Heart left ventricle (tissue), 16 donors: ENCODE results near the gene ELFN1. TPM values are rescaled to one million over a fixed set of nuclear protein-coding genes. Genes with fewer than 3 reads are reported as not detected.

Experiments
- ATAC-seq, 4 donors: fragments of 200-7000 bp; cut with Tn5 transposase; one replicate each; pipeline ENCODE4 v1.9.1; 2020 to 2022; ENCODE audit warnings: moderate library complexity in 4 of 4, mild to moderate bottlenecking in 3 of 4, moderate number of reproducible peaks in 1 of 4
- DNase-seq, 5 donors: peaks; one replicate each; pipeline ENCODE4 v3.0.0-alpha.2; 2020
- H3K27ac ChIP-seq, 12 donors: fragments of 200-600 bp; sonication (generic) in 4 of 12; one replicate each; pipeline versions ENCODE4 v1.5.0 to v1.8.0; 2016 to 2022; ENCODE audit warnings: mild to moderate bottlenecking in 2 of 12
- H3K27me3 ChIP-seq, 9 donors: fragments of 200-600 bp; sonication (generic) in 2 of 9; one replicate each; pipeline versions ENCODE4 v1.5.1 to v1.8.0; 2016 to 2022; ENCODE audit warnings: mild to moderate bottlenecking in 3 of 9
- H3K36me3 ChIP-seq, 9 donors: fragments of 200-600 bp; sonication (generic) in 2 of 9; one replicate each; pipeline versions ENCODE4 v1.5.0 to v1.8.0; 2018 to 2022; ENCODE audit warnings: mild to moderate bottlenecking in 2 of 9
- H3K4me1 ChIP-seq, 12 donors: fragments of 200-600 bp; sonication (generic) in 4 of 12; one replicate each; pipeline versions ENCODE4 v1.5.0 to v1.8.0; 2016 to 2022; ENCODE audit warnings: mild to moderate bottlenecking in 3 of 12
- H3K4me3 ChIP-seq, 12 donors: fragments of 200-600 bp; sonication (generic) in 4 of 12; one replicate each; pipeline versions ENCODE4 v1.5.0 to v1.8.0; 2017 to 2022; ENCODE audit warnings: mild to moderate bottlenecking in 9 of 12, moderate library complexity in 4 of 12
- H3K9me3 ChIP-seq, 12 donors: fragments of 200-600 bp; sonication (generic) in 4 of 12; one replicate each; pipeline versions ENCODE4 v1.5.0 to v1.8.0; 2016 to 2022; ENCODE audit warnings: mild to moderate bottlenecking in 1 of 12
- CTCF ChIP-seq, 12 donors: fragments of 200-600 bp; sonication (generic) in 4 of 12; IDR thresholded peaks; one replicate each; pipeline versions ENCODE4 v1.5.0 to v1.8.0; 2018 to 2022; ENCODE audit warnings: antibody characterized with exemption in 12 of 12, mild to moderate bottlenecking in 5 of 12
- POLR2A ChIP-seq, 2 donors: fragments of 450-650 bp; IDR thresholded peaks; one replicate each; pipeline ENCODE4 v1.6.1; 2017; ENCODE audit warnings: antibody characterized with exemption in 2 of 2, mild to moderate bottlenecking in 2 of 2, moderate library complexity in 2 of 2
- WGBS, 4 donors: extraction: QIAGEN DNeasy Blood & Tissue Kit in 2 of 4; methylation state at CpG; one replicate each; pipeline versions ENCODE4 v1.1.5 to v1.1.7; 2013 to 2018; 5-methylcytosine and 5-hydroxymethylcytosine counted together
- intact Hi-C, 10 donors: fragments of 100-400 bp; cut with DNase I; formaldehyde crosslinking; loops; one replicate each; pipeline versions ENCODE4 v1.11.1 to v1.14.2; 2022
- polyA plus RNA-seq, 2 donors: library from polyadenylated mRNA; stranded (reverse); fragments of 200-250 nt; gene quantifications; one replicate each; pipeline ENCODE4 v1.2.3, GENCODE V29; 2013
- total RNA-seq, 9 donors: library from RNA; depleted of rRNA in 2 of 9; stranded (reverse); fragments of >200 nt in 2 of 9; fragmentation: NEBNext Ultra II Directional in 3 of 9; extraction: Animal tissue kit (Norgen Biotek cat#: 25700) in 3 of 9; gene quantifications; one replicate each; pipeline versions ENCODE4 v1.1.0 to v1.2.4, GENCODE V29; 2016 to 2023
- donor health status: ischemic (EF 13 %, LVEDD 7.1; RV severe dilation, severe dysfunction).
- donor health status: healthy with polysubstance abuse.
- donor health status: DM: no; HTN: yes; CAD: no.
- donor health status: DM: no; HTN: no; CAD: no.
- donor health status: ischemic (EF 25% LVEDD 6.9; RV normal size, moderate dysfunction).
- donor health status: ischemic (EF 25% LVEDD 5.7; RV mildly dilated, moderate dysfunction).
- donor health status: healthy.
- donor health status: DM: yes; HTN: yes; CAD: no.
- donor health status: ischemic (EF 35%, LVEDD 5.7; RV mildly dilated, moderate dysfunction).
- donor health status: nonischemic (EF 11% LVEDD 7.7; RV severe dilation, severe dysfunction).
- donor health status: DM: yes; HTN: yes; CAD: no.
- donor health status: PGD.
- donor health status: ischemic (EF 29% LVEDD 5.4; RV normal size, mild dysfunction).
- donor health status: nonischemic (EF 23%, LVEDD 6.1; RV moderate dilation, normal function).

ELFN1 gene
- total and polyA plus RNA-seq, 11 donors, result 2.6 to 18.6 (median 6.6) TPM

- Histone ChIP-seq H3K4me3 (no peak overlapping the region), H3K36me3 (no peaks in the 10 kb centered on the region), H3K9me3 (no peaks in the 10 kb centered on the region), H3K27ac (no peak overlapping the region), H3K27me3 (peaks cover 0 to 12% (median 0%) of the 10 kb centered on the region in 9 donors), H3K4me1 (peaks cover 0 to 24% (median 12%) of the 10 kb centered on the region in 12 donors)
- TF ChIP-seq POLR2A (IDR thresholded peaks at IDR 0.05) (no peak), CTCF (IDR thresholded peaks at IDR 0.05) (no peak)
- intact Hi-C loops, result loop anchor here in 3 of 10 donors (10.0 kb wide), 2 partner anchors 167 to 177 kb away; partner anchors contain the start of gene PSMG3 (in 1 of the 3)
- DNase-seq (no peak), ATAC-seq (no peak)
- WGBS, 4 donors, result 78 to 94% (median 89%) methylated on average over 9 of the region's 9 CpGs
Observed at GRCh38 chr7:1752111-1752510, 82.0 kb downstream of the ELFN1 start.

DNA sequence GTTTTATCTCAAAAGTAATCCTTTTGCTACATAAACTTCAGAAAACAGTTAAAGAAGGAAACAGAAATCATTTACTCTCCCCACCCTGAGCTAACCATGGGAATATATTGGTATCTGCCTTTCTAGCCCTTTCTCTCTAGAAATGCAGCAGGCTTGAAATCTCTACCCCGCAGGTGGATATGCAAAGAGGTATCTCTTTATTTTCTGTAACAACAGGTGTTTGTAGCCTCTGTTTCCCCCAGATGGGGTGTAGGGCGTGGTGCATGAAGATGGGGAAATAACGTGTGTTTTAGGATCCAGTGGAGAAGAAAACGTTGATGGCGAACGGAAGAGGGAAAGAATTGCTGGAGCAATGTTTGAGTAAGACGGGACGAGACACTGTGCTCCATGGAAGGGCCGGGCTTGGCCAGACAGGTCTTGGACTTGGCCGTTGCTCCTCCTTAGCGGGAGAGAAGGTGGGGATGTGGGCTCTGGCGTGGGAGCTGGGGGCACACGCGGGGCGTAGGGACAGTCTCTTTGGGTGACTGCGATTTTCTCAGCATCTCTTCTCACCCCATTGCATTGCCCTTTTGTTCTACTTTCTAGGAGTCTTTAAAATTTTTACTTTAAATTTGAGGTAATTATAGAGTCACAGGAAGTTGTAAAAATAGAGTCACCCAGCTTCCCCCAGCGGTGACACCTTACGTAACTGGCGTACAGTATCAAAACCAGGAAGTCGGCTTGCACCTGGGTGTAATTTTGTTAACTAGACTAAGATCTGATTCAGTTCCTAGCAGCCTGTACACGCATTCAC is 82.9 kb downstream of the ELFN1 start:
- no peaks in the 10 kb centered on the region for H3K36me3 ChIP-seq
- DNase-seq (no peak), ATAC-seq (no peak)
- H3K27ac ChIP-seq, result no peak overlapping the region
- TF ChIP-seq POLR2A (IDR thresholded peaks at IDR 0.05) (no peak), CTCF (IDR thresholded peaks at IDR 0.05) (no peak)
- H3K27me3 ChIP-seq, result peaks cover 0 to 16% (median 0%) of the 10 kb centered on the region in 9 donors
- H3K4me3 ChIP-seq, result no peak overlapping the region
- intact Hi-C loops, result loop anchor here in 3 of 10 donors (10.0 kb wide), 2 partner anchors 168 to 178 kb away; partner anchors contain the start of gene PSMG3 (in 1 of the 3)
- H3K4me1 ChIP-seq, result peaks cover 0 to 24% (median 12%) of the 10 kb centered on the region in 12 donors
- WGBS, 4 donors, result 72 to 83% (median 78%) methylated on average over 21 of the region's 21 CpGs
- H3K9me3 ChIP-seq, result no peaks in the 10 kb centered on the region

- TF ChIP-seq POLR2A (IDR thresholded peaks at IDR 0.05) (no peak), CTCF (IDR thresholded peaks at IDR 0.05) (no peak)
- H3K4me1 ChIP-seq, result peaks cover 0 to 21% (median 12%) of the 10 kb centered on the region in 12 donors
- intact Hi-C loops, result loop anchor here in 3 of 10 donors (10.0 kb wide), 2 partner anchors 169 to 179 kb away; partner anchors contain the start of gene PSMG3 (in 1 of the 3)
- no peaks in the 10 kb centered on the region for H3K36me3 ChIP-seq
- ATAC-seq (no peak), DNase-seq (no peak)
- H3K27ac ChIP-seq, result no peak overlapping the region
- WGBS, 4 donors, result 86 to 88% (median 86%) methylated on average over 10 of the region's 10 CpGs
- no peak overlapping the region for H3K4me3 ChIP-seq
- no peaks in the 10 kb centered on the region for H3K9me3 ChIP-seq
- H3K27me3 ChIP-seq, result peaks cover 0 to 16% (median 0%) of the 10 kb centered on the region in 9 donors
Observed at GRCh38 chr7:1753564-1753867, 83.4 kb downstream of the ELFN1 start.

DNA sequence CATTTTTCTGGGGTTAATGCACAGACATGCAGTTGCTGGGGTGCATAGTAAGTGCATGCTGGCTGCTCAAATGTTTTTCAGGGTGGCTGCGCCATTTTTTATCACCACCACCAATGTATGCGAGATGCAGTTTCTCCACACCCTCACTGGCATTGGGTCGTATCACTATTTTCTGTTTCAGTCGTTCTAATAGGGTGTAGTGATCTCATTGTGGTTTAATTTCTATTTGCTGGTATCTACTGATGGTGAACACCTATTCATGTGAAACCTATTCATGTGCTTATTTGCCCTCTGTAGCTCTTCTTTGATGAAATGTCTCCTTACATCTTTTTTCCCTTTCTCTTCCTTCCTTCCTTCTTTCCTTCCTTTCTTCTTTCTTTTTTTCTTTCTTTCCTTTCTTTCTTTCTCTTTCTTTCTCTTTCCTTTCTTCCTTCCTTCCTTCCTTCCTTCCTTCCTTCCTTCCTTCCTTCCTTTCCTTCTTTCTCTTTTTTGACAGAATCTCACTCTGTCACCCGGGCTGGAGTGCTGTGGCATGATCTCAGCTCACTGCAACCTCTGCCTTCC is 84.3 kb downstream of the ELFN1 start:
- ATAC-seq, result no peak
- intact Hi-C loops, result loop anchor here in 3 of 10 donors (10.0 kb wide), 2 partner anchors 170 to 180 kb away; partner anchors contain the start of gene PSMG3 (in 1 of the 3)

More for the DNA sequence above, 84.3 kb downstream of the ELFN1 start:
- Histone ChIP-seq H3K36me3 (no peaks in the 10 kb centered on the region), H3K4me1 (peaks cover 0 to 21% (median 8%) of the 10 kb centered on the region in 12 donors), H3K9me3 (no peaks in the 10 kb centered on the region), H3K27me3 (peaks cover 0 to 11% (median 0%) of the 10 kb centered on the region in 9 donors), H3K4me3 (no peak overlapping the region), H3K27ac (no peak overlapping the region)
- 79 to 87% (median 83%) methylated on average over 5 of the region's 5 CpGs for WGBS, 4 donors
- TF ChIP-seq CTCF (IDR thresholded peaks at IDR 0.05) (no peak), POLR2A (IDR thresholded peaks at IDR 0.05) (no peak)
- no peak for DNase-seq
